ENCODE measurements around the gene PDHX.

Gene PDHX

DNA sequence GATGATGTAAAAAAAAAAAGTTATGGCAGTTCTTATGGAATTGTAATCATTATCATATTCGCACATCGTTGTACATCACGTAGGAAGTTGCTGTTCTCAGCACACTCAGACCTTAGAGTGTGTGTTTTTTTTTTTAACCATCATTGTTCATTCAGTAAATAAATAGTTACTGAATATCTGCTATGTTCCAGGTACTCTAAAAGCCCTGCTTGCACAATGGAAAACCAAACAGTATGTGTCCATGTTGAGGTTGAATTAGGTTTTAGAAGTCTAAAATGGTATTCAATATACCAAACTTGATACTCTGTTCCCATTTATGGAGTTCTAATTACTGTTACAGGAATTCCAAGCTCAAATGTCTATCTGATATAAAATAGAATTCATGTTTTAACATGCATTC, 41.2 kb downstream of the PDHX start:
- TF ChIP-seq GATA1 (IDR thresholded peaks at IDR 0.05; ENCODE audit: low read depth, low read length) (no peak), POLR2A (IDR thresholded peaks at IDR 0.05; ENCODE audit: low read length) (no peak)
- DNase-seq = no peak

DNA sequence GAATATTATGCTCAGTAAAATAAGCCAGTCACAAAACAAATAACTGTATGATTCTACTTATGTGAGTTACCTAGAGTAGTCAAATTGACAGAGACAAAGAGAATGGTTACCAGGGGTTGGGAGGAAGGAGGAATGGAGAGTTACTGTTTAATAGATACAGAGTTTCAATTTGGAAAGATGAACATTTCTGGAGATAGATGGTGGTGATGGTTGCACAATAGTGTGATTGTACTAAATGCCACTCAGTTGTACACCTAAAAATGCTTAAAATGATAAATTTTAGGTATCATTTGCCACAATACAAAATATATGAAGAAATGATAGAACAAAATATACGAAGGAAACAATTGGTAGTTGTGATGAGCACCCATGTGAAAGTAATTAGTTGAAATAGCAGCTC, 43.4 kb downstream of the PDHX start:
- TF ChIP-seq GATA1 (IDR thresholded peaks at IDR 0.05; ENCODE audit: low read depth, low read length) (no peak), POLR2A (IDR thresholded peaks at IDR 0.05; ENCODE audit: low read length) (no peak)
- DNase-seq = no peak

DNA sequence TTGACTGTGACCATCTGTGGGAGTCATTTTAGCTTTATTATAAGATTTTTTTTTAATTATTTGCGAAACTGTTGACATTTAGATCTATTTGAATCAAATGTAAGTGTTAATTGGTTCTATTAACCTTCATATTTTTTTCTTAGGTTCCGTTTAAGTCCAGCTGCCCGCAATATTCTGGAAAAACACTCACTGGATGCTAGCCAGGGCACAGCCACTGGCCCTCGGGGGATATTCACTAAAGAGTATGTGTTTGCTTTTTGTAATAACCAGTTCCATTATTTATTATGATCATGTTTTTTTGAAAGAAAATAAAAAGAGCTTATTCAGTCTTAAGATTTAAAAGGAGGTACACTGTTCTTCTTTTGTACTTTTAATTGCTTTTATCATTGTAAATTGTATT, 43.9 kb downstream of the PDHX start:
- no peak for DNase-seq
- no peak for TF ChIP-seq POLR2A (IDR thresholded peaks at IDR 0.05; ENCODE audit: low read length)
- no peak for TF ChIP-seq GATA1 (IDR thresholded peaks at IDR 0.05; ENCODE audit: low read depth, low read length)

DNA sequence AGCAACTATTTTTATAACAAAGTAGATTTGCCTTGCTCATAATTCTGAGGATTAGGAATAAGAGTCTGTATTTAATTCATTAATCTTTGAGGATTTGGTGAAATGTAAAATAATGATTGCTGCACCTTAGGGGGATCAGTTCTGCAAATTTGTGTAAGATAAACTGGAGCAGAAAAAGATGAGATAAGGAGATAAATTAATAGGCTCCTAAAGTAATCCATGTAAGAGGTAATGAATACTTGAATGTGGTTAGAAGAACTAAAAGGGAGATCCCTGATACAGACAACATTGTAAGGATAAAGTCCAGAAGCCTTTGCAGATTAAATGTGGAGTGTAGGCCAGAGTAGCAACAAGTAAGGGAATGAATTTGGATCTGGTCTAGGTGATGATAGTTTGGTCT, 45.6 kb downstream of the PDHX start:
- no peak for DNase-seq
- no peak for TF ChIP-seq POLR2A (IDR thresholded peaks at IDR 0.05; ENCODE audit: low read length)
- TF ChIP-seq GATA1 (IDR thresholded peaks at IDR 0.05; ENCODE audit: low read depth, low read length) = no peak

DNA sequence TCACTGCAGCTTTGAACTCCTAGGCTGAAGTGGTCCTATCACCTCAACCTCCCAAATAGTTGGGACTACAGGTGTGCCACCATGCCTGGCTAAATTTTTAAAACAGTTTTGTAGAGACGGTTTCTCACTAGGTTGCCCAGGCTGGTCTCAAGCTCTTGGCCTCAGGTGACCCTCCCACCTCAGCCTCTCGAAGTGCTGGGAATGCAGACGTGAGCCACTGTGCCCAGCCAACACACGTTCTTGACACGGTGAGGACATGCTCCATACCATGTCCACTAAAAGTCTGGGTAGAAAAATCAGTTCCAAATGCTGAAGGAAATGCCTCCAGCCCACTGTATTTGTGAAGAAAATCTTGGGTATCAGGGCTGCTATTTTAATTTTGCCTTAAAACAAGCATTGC, 46.9 kb downstream of the PDHX start:
- TF ChIP-seq GATA1 (IDR thresholded peaks at IDR 0.05; ENCODE audit: low read depth, low read length) = no peak
- TF ChIP-seq POLR2A (IDR thresholded peaks at IDR 0.05; ENCODE audit: low read length) = no peak
- no peak for DNase-seq

DNA sequence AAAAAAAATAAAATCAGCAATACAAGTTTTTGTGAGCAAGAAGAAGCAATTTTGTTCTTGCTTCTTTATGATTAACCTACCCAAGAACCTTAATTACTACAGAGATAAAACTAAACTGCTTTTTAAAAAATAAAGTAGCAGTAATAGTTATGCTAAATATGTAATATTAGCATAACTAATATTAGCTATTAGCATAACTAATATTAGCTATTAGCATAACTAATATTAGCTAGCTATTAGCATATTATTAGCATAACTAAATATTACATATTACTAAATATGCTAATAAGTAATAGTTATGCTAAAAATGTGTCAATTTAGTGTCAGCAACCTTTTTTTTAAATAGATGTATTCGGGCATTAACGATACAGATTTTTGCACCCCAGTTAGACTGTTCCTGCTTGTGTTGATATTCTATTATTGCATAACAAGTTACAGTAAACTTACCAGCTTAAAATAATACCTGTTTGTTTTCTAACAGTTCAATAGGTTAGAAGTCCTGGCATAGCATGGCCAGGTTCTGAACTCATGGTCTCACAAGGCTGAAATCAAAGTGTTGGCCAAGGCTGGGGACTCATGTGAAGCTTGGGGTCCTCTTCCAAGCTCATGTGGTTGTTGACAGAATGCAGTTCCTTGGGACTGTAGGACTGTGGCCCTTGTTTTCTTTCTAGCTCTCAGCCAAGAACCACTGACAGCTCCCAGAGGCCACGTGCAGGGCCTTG, 48.4 kb downstream of the PDHX start:
- no peak for DNase-seq
- no peak for TF ChIP-seq POLR2A (IDR thresholded peaks at IDR 0.05; ENCODE audit: low read length)
- no peak for TF ChIP-seq GATA1 (IDR thresholded peaks at IDR 0.05; ENCODE audit: low read depth, low read length)

DNA sequence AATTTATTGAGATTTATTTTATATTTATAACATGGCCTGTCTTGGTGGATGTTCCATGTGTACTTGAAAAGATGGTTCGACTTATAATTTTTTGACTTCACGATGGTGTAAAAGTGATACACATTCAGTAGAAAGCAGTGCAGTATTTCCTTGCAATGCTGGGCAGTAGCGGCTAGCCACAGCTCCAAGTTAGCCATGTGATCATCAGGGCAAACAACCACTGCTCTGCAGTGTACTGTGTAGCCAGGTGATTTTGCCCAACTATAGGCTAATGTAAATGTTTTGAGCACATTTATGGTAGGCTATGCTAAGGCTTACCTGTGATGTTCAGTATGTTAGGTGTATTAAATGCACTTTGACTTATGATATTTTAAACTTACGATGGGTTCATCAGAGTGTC, 52.4 kb downstream of the PDHX start:
- DNase-seq = no peak
- TF ChIP-seq GATA1 (IDR thresholded peaks at IDR 0.05; ENCODE audit: low read depth, low read length) = no peak
- TF ChIP-seq POLR2A (IDR thresholded peaks at IDR 0.05; ENCODE audit: low read length) = no peak

DNA sequence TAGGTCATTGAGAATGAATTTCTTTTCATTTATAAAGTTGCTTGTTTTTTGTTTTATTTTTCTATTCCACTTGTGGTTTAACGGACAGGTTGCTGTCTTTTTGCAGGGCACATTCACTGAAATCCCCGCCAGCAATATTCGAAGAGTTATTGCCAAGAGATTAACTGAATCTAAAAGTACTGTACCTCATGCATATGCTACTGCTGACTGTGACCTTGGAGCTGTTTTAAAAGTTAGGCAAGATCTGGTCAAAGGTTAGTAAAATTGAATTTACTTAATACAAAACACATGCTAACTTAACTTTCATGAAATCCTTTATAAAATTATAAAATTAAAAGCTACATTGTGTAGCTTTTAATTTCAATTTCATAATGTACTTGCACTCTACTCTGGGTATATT, 53.6 kb downstream of the PDHX start:
- DNase-seq = no peak
- TF ChIP-seq GATA1 (IDR thresholded peaks at IDR 0.05; ENCODE audit: low read depth, low read length) = no peak
- no peak for TF ChIP-seq POLR2A (IDR thresholded peaks at IDR 0.05; ENCODE audit: low read length)

DNA sequence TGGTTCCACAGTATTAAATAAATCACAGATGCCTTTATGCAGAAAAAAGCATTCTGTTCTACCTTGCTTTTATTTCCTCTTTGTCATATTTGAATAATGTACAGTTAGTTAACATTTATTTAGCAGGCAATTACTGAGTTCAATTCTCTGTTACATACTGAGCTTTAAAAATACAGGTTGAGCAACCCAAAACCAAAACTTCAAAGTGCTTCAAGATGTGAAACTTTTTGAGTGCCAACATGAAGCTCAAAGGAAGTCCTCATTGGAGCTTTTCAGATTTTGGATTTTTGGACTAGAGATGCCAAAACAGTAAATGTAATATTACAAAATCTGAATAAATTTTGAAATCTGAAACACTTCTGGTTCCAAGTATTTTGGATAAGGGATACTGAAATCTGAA, 54.1 kb downstream of the PDHX start:
- DNase-seq = no peak
- no peak for TF ChIP-seq POLR2A (IDR thresholded peaks at IDR 0.05; ENCODE audit: low read length)
- TF ChIP-seq GATA1 (IDR thresholded peaks at IDR 0.05; ENCODE audit: low read depth, low read length) = no peak

DNA sequence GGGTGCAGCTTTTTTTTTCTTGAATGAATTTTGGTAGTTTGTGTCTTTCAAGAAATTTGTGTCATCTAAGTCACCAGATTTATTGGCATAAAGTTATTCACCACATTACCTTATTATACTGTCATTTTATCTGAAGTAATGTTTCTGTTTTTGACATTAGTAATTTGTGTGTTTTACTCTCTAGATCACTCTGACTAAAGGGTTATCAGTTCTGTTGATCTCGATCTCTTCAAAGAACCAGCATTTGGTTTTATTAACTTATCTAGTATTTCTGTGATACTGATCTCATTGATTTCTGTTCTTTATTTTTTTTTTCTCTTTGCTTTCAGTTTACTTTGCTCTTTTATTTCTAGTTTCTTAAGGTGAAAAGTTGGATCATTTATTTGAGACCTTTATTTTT, 55.5 kb downstream of the PDHX start:
- DNase-seq = no peak
- TF ChIP-seq POLR2A (IDR thresholded peaks at IDR 0.05; ENCODE audit: low read length) = no peak
- TF ChIP-seq GATA1 (IDR thresholded peaks at IDR 0.05; ENCODE audit: low read depth, low read length) = no peak

DNA sequence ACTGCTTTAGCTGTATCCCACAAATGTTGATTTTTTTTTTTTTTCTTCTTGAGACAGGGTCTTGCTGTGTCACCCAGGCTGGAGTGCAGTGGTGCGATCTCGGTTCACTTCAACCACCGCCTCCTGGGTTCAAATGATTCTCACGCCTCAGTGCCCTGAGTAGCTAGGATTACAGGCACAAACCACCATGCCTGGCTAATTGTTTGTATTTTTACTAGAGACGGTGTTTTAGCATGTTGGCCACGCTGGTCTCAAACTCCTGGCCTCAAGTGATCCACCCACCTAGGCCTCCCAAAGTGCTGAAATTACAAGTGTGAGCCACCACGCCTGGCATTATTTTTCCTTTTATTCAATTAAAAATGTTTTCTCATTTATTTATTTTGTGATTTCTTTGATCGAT, 55.9 kb downstream of the PDHX start:
- no peak for DNase-seq
- TF ChIP-seq POLR2A (IDR thresholded peaks at IDR 0.05; ENCODE audit: low read length) (no peak), GATA1 (IDR thresholded peaks at IDR 0.05; ENCODE audit: low read depth, low read length) (no peak)

DNA sequence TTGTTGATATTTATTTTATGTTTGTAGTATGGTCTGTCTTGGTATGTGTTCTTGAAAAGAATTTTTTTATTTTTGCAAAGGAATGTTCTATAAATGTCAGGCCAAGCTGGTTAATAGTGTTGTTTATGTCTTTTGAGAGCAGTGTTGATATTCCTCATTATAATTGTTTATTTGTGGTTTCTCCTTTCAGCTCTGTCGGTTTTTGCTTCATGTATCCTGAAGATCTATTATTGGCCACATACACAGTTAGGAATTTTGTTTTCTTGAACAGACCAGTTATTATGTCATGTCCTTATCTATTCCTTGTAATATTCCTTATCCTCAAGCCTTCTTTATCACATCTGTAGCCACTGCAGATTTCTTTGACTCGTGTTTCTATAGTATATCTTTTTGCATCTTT, 56.5 kb downstream of the PDHX start:
- TF ChIP-seq GATA1 (IDR thresholded peaks at IDR 0.05; ENCODE audit: low read depth, low read length) (no peak), POLR2A (IDR thresholded peaks at IDR 0.05; ENCODE audit: low read length) (no peak)
- no peak for DNase-seq

DNA sequence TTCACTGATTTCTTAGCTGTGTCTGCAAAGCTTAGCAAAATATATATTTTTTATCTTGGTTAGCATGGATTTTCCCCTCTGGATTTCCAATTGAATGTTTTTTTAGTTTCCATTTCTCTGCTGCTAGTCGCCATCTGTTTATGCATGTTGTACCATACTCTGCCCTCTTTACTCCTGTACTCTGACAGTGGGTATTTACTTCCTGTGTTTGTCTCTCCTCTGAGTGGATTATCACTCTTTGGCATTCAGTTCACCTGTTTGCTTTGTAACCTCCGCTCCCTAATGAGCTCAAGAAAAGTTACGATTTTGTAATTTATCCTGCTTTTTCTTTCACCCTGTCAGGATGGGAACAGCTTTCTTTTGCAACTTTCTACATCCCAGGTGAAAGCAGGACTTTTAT, 59.1 kb downstream of the PDHX start:
- TF ChIP-seq POLR2A (IDR thresholded peaks at IDR 0.05; ENCODE audit: low read length) (no peak), GATA1 (IDR thresholded peaks at IDR 0.05; ENCODE audit: low read depth, low read length) (no peak)

DNA sequence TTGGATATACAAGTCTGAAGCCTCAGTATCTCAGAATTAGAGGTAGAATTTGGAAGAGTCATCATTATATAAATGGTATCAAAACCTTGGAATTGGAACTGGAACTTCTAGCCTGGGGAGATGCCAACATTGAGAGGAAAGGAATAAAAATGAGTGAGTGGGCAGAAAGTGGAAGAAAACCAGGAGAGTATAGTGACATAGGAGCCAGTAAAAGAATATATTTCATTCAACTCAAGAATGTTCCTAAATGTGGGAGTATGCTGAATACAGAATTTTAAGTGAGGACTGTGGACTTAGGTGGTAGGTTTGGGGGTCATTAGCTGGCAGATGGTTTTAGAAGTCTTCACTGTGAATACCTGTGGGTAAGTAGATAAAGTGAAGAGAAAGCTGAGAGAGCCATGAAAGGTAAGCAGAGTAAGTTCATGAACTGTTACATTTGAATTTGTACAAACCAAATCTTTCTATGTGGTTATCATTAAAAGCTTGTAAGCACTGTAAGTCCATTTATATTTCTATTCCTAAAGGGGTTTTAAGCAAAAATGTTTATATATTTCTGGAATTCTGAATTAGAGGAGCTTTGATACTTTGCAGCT, 60.2 kb downstream of the PDHX start:
- DNase-seq = no peak
- TF ChIP-seq POLR2A (IDR thresholded peaks at IDR 0.05; ENCODE audit: low read length) (no peak), GATA1 (IDR thresholded peaks at IDR 0.05; ENCODE audit: low read depth, low read length) (no peak)

More for the DNA sequence above, 59.1 kb downstream of the PDHX start:
- DNase-seq = no peak
